Caco-2 (cell line): ENCODE measurements around the gene PTPN6. TPM values are rescaled to one million over a fixed set of nuclear protein-coding genes. Genes with fewer than 3 reads are reported as not detected.

Experiments
- BruUV-seq: library from RNA; stranded (reverse); fragments of 400-500 nt; replicated peaks from 2 replicates; lab custom pipeline; 2021; lab: Mats Ljungman, UMichigan
- CTCF ChIA-PET: fragments of 300-600 bp; sonication (Branson Sonifier 250); formaldehyde crosslinking; loops from one replicate; lab custom pipeline; 2022; ENCODE audit warnings: antibody characterized with exemption; lab: Charles Lee
- POLR2A ChIA-PET: fragments of 300-600 bp; sonication (Branson Sonifier 250); formaldehyde crosslinking; loops from one replicate; lab custom pipeline; 2022; ENCODE audit warnings: antibody characterized with exemption; lab: Charles Lee
- DNase-seq, 2 experiments: peaks; one replicate each; pipeline versions ENCODE4 v3.0.0 to v3.0.0-alpha.2; 2020 to 2022
- H3K27me3 ChIP-seq: replicated peaks from 2 replicates; pipeline ENCODE4 v1.6.0; 2011; ENCODE audit warnings: low read length; ENCODE audit not compliant: control insufficient read depth, insufficient read depth
- H3K36me3 ChIP-seq: 2 replicates; pipeline ENCODE4 v1.5.1; 2011; ENCODE audit warnings: low read length; ENCODE audit not compliant: control insufficient read depth, insufficient read depth
- H3K4me1 ChIP-seq: fragments of 250-450 bp; sonication (Bioruptor Pico); 2 replicates; pipeline ENCODE4 v1.5.1; 2020; ENCODE audit warnings: mild to moderate bottlenecking
- H3K4me3 ChIP-seq: 2 replicates; pipeline ENCODE4 v1.5.1; 2011; ENCODE audit warnings: low read depth, mild to moderate bottlenecking, control low read depth, low read length
- H3K9me3 ChIP-seq: fragments of 250-450 bp; sonication (Bioruptor Pico); 2 replicates; pipeline ENCODE4 v1.5.1; 2020; ENCODE audit warnings: mild to moderate bottlenecking, moderate library complexity
- H3K27ac Mint-ChIP-seq: one replicate; pipeline ENCODE4 v1.8.0; 2022; ENCODE audit warnings: mixed read lengths; ENCODE audit not compliant: unreplicated experiment
- H3K27me3 Mint-ChIP-seq: one replicate; pipeline ENCODE4 v1.8.0; 2022; ENCODE audit warnings: mixed read lengths; ENCODE audit not compliant: insufficient read depth, unreplicated experiment
- H3K36me3 Mint-ChIP-seq: one replicate; pipeline ENCODE4 v1.8.0; 2022; ENCODE audit warnings: mild to moderate bottlenecking, mixed read lengths; ENCODE audit not compliant: insufficient read depth, unreplicated experiment
- H3K4me1 Mint-ChIP-seq: one replicate; pipeline ENCODE4 v1.8.0; 2022; ENCODE audit warnings: low read depth, mixed read lengths; ENCODE audit not compliant: unreplicated experiment
- H3K4me3 Mint-ChIP-seq: one replicate; pipeline ENCODE4 v1.8.0; 2022; ENCODE audit warnings: mild to moderate bottlenecking, moderate library complexity, mixed read lengths; ENCODE audit not compliant: unreplicated experiment
- H3K9me3 Mint-ChIP-seq: one replicate; pipeline ENCODE4 v1.8.0; 2022; ENCODE audit warnings: mixed read lengths; ENCODE audit not compliant: unreplicated experiment
- intact Hi-C: fragments of 100-400 bp; cut with micrococcal nuclease; formaldehyde crosslinking; loops from one replicate; pipeline ENCODE4 v1.10.0; 2022; ENCODE audit not compliant: unreplicated experiment
- total RNA-seq: library from RNA; stranded (reverse); gene quantifications from 2 replicates; pipeline ENCODE4 v1.2.3, GENCODE V29; 2022
- TF ChIP-seq, protein P1 (sequence below), 2 experiments: fragments of 200-600 bp in 1 of 2; IDR thresholded peaks; 1 replicate in 1 of 2; 2 replicates in 1 of 2; pipeline versions ENCODE4 v1.5.1 to v1.8.0; 2011 to 2022; ENCODE audit warnings: antibody characterized with exemption in 1 of 2, control low read depth in 1 of 2, inconsistent platforms in 1 of 2, low read depth in 1 of 2, low read length in 1 of 2, mild to moderate bottlenecking in 1 of 2, moderate library complexity in 1 of 2; ENCODE audit not compliant: insufficient read depth in 1 of 2, severe bottlenecking in 1 of 2, unreplicated experiment in 1 of 2

Gene PTPN6
- total RNA-seq, 1 experiment from 2014 or later: 43.9 TPM

DNA sequence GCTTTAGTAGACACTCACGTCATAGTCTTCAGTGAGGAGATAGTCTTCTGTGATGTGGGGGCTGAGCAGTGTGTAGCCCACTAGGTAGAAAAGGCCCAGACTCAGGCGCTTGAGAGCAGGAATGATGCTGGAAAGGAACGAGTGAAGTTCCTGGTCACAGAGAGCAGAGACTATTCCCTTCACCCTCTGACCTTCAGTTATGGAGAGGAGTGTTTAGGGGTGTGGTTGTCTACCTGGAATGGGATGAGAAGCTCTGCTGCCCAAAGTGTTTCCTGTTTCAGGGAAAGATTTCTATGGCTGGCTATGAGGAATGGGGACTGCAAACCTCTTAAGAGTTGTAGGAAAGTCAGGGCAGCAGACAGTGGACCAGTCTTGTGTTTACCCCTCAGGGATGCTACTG, 28.3 kb downstream of the PTPN6 start:
- no peaks in the 10 kb centered on the region for H3K9me3 Mint-ChIP-seq
- DNase-seq: no peak
- Histone ChIP-seq H3K9me3 (no peaks in the 10 kb centered on the region), H3K4me3 (no peak overlapping the region), H3K27me3 (no peaks in the 10 kb centered on the region), H3K36me3 (peaks cover 16% of the 10 kb centered on the region), H3K4me1 (peaks cover 65% of the 10 kb centered on the region)
- TF ChIP-seq, protein P1, sequence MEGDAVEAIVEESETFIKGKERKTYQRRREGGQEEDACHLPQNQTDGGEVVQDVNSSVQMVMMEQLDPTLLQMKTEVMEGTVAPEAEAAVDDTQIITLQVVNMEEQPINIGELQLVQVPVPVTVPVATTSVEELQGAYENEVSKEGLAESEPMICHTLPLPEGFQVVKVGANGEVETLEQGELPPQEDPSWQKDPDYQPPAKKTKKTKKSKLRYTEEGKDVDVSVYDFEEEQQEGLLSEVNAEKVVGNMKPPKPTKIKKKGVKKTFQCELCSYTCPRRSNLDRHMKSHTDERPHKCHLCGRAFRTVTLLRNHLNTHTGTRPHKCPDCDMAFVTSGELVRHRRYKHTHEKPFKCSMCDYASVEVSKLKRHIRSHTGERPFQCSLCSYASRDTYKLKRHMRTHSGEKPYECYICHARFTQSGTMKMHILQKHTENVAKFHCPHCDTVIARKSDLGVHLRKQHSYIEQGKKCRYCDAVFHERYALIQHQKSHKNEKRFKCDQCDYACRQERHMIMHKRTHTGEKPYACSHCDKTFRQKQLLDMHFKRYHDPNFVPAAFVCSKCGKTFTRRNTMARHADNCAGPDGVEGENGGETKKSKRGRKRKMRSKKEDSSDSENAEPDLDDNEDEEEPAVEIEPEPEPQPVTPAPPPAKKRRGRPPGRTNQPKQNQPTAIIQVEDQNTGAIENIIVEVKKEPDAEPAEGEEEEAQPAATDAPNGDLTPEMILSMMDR (IDR thresholded peaks at IDR 0.05; ENCODE audit: insufficient read depth in 1 of 2, low read depth in 1 of 2, low read length in 1 of 2, severe bottlenecking in 1 of 2, unreplicated experiment in 1 of 2): no peak
- no peaks in the 10 kb centered on the region for H3K27me3 Mint-ChIP-seq
- H3K4me3 Mint-ChIP-seq: peak overlapping the region; percentile 17
- H3K36me3 Mint-ChIP-seq: peaks cover 93% of the 10 kb centered on the region
- BruUV-seq: no TSS peak
- ChIA-PET CTCF (interaction anchor here (0.5 to 2.9 kb wide), 2 partner anchors 39 to 94 kb away, joined by 4 to 11 read pairs; partner anchors contain the start of gene LPCAT3), POLR2A (interaction anchor here (0.6 kb wide), 1 partner anchor 17 kb away, joined by 4 read pairs; no protein-coding TSS in a partner anchor)
- intact Hi-C loops: no loop called here
- H3K4me1 Mint-ChIP-seq: peaks cover 68% of the 10 kb centered on the region
- peak overlapping the region; percentile 98 for H3K27ac Mint-ChIP-seq

DNA sequence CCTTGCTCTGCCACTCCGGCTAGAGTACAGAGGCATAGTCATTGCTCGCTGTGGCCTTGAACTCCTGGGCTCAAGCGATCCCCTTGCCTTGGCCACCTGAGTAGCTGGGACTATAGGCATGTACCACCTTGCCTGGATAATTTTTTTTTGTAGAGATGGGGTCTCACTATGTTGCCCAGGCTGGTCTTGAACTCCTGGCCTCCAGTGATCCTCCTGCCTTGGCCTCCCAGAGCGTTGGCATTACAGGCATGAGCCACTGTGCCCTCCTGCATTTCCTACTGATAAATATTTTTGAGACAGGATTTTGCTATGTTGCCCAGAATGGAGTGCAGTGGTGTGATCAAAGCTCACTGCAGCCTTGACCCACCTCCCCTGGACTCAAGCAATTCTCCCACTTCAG, 28.9 kb downstream of the PTPN6 start:
- H3K4me1 Mint-ChIP-seq: peaks cover 68% of the 10 kb centered on the region
- no peaks in the 10 kb centered on the region for H3K9me3 Mint-ChIP-seq
- peaks cover 68% of the 10 kb centered on the region for H3K4me1 ChIP-seq
- no peaks in the 10 kb centered on the region for H3K9me3 ChIP-seq
- DNase-seq: no peak
- CTCF ChIA-PET: interaction anchor here (0.5 to 2.9 kb wide), 6 partner anchors 16 to 95 kb away, joined by 4 to 13 read pairs (median 8); partner anchors contain the start of genes C12orf57, LPCAT3 and RNU7-1
- H3K27ac Mint-ChIP-seq: peak overlapping the region; percentile 98
- H3K4me3 ChIP-seq: no peak overlapping the region
- peaks cover 91% of the 10 kb centered on the region for H3K36me3 Mint-ChIP-seq
- POLR2A ChIA-PET: interaction anchor here (1.4 to 1.9 kb wide), 2 partner anchors 33 to 89 kb away, joined by 4 to 17 read pairs; no protein-coding TSS in a partner anchor
- no peaks in the 10 kb centered on the region for H3K27me3 Mint-ChIP-seq
- no peaks in the 10 kb centered on the region for H3K27me3 ChIP-seq
- H3K4me3 Mint-ChIP-seq: peak overlapping the region; percentile 72
- H3K36me3 ChIP-seq: peaks cover 16% of the 10 kb centered on the region
- intact Hi-C loops: no loop called here
- no TSS peak for BruUV-seq
- TF ChIP-seq, protein P1 (IDR thresholded peaks at IDR 0.05; ENCODE audit: insufficient read depth in 1 of 2, low read depth in 1 of 2, low read length in 1 of 2, severe bottlenecking in 1 of 2, unreplicated experiment in 1 of 2): no peak

DNA sequence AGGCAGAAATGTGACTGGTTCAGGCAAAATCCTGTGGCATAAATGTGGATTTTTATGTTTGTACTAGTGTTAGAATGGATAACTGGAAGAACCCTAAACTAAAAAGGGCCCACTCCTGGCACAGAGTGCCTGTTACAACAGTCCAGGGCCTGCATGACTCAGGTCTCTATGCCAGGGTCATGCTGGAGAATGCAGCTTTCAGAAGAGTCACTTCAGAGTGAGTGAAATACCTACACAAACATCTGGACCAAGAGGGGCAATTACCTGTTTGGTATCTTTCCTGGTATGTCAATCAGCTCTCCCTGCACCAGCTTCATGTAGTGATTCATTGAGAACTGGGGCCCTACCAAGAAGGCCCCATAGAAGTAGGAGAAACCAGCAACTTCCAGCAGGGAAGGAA, 29.6 kb downstream of the PTPN6 start:
- no TSS peak for BruUV-seq
- no peaks in the 10 kb centered on the region for H3K27me3 Mint-ChIP-seq
- Histone ChIP-seq H3K4me3 (no peak overlapping the region), H3K9me3 (no peaks in the 10 kb centered on the region), H3K36me3 (peaks cover 14% of the 10 kb centered on the region), H3K4me1 (peaks cover 62% of the 10 kb centered on the region), H3K27me3 (no peaks in the 10 kb centered on the region)
- ChIA-PET POLR2A (interaction anchor here (0.5 to 1.9 kb wide), 12 partner anchors 15 to 951 kb away, joined by 3 to 20 read pairs (median 5); partner anchors contain the start of genes C12orf57, LPCAT3, RNU7-1 and SPSB2), CTCF (interaction anchor here (0.6 to 2.4 kb wide), 9 partner anchors 15 to 129 kb away, joined by 3 to 13 read pairs (median 6); partner anchors contain the start of genes C12orf57, C1RL, LPCAT3 and RNU7-1)
- H3K4me3 Mint-ChIP-seq: peak overlapping the region; percentile 72
- no peaks in the 10 kb centered on the region for H3K9me3 Mint-ChIP-seq
- TF ChIP-seq, protein P1 (IDR thresholded peaks at IDR 0.05; ENCODE audit: insufficient read depth in 1 of 2, low read depth in 1 of 2, low read length in 1 of 2, severe bottlenecking in 1 of 2, unreplicated experiment in 1 of 2): no peak
- intact Hi-C loops: loop anchor here (1.0 kb wide), 5 partner anchors 9 to 112 kb away; partner anchors contain the start of genes C1R and LPCAT3
- peak overlapping the region; percentile 98 for H3K27ac Mint-ChIP-seq
- H3K36me3 Mint-ChIP-seq: peaks cover 85% of the 10 kb centered on the region
- H3K4me1 Mint-ChIP-seq: peaks cover 68% of the 10 kb centered on the region
- peak; percentile 68 to 77 for DNase-seq
